GM21447 (cell line): ENCODE data around the gene RFPL2.
"Not testable (repeated sequence)": the region's sequence is repeated elsewhere in the genome, so short reads cannot be mapped to it uniquely, and the experiment has no call there.

Experiments
- ATAC-seq: cut with Tn5 transposase; IDR thresholded peaks from one replicate; pipeline ENCODE4 v1.9.1; 2021; ENCODE audit not compliant: unreplicated experiment

The RFPL2 gene

GRCh38 chr22:32206774-32207758 lies 2.2 kb upstream of the RFPL2 start:
- no peak for ATAC-seq

- ATAC-seq: no peak
Measured at GRCh38 chr22:32205974-32206773, 1.3 kb upstream of the RFPL2 start.

- ATAC-seq: no peak
Measured at GRCh38 chr22:32204040-32204855, 625 bp downstream of the RFPL2 start.

GRCh38 chr22:32203181-32204039 lies 1.5 kb downstream of the RFPL2 start:
- no peak for ATAC-seq

GRCh38 chr22:32202539-32203180 lies 2.2 kb downstream of the RFPL2 start:
- no peak for ATAC-seq

GRCh38 chr22:32202161-32202538 lies 2.7 kb downstream of the RFPL2 start:
- ATAC-seq: no peak

- no peak for ATAC-seq
Measured at GRCh38 chr22:32200752-32201151, 4.1 kb downstream of the RFPL2 start.

- no peak for ATAC-seq
Measured at GRCh38 chr22:32199961-32200360, 4.9 kb downstream of the RFPL2 start.

GRCh38 chr22:32199341-32199740 lies 5.5 kb downstream of the RFPL2 start:
- ATAC-seq: no peak

- not testable (repeated sequence) for ATAC-seq
Measured at GRCh38 chr22:32197553-32198226, 7.2 kb downstream of the RFPL2 start.

- ATAC-seq: not testable (repeated sequence)
Measured at GRCh38 chr22:32195900-32196299, 9.0 kb downstream of the RFPL2 start.

GRCh38 chr22:32193346-32193745 lies 11.5 kb downstream of the RFPL2 start:
- ATAC-seq: not testable (repeated sequence)

- ATAC-seq: not testable (repeated sequence)
Measured at GRCh38 chr22:32191021-32191420, 13.9 kb downstream of the RFPL2 start.

- ATAC-seq: no peak
Measured at GRCh38 chr22:32185821-32186220, 19.1 kb downstream of the RFPL2 start.

- no peak for ATAC-seq
Measured at GRCh38 chr22:32183625-32184024, 21.2 kb downstream of the RFPL2 start.

- ATAC-seq: no peak
Measured at GRCh38 chr22:32181043-32181442, 23.8 kb downstream of the RFPL2 start.

- no peak for ATAC-seq
Measured at GRCh38 chr22:32177221-32177765, 27.6 kb downstream of the RFPL2 start.
